Activated CD4-positive, CD25-positive, alpha-beta regulatory T cell (primary cell): Measurements from ENCODE around the gene STUB1.

Experiments
- DNase-seq, 4 experiments: peaks; one replicate each; lab custom pipeline; 2025; lab: John Stamatoyannopoulos, UW

STUB1 gene

GRCh38 chr16:694863-695354 lies 14.7 kb downstream of the STUB1 start:
- peak in 1 of 4 experiments; percentile 26 for DNase-seq

- DNase-seq = peak in 3 of 4 experiments; percentile 51 to 68 (median 65)
Observed at GRCh38 chr16:695355-696089, 15.3 kb downstream of the STUB1 start.

GRCh38 chr16:698911-699671 lies 18.9 kb downstream of the STUB1 start:
- DNase-seq = no peak

- DNase-seq = peak in 2 of 4 experiments; percentile 24 to 30
Observed at GRCh38 chr16:700684-701584, 20.7 kb downstream of the STUB1 start.

- DNase-seq = no peak
Observed at GRCh38 chr16:702341-702740, 22.1 kb downstream of the STUB1 start.

GRCh38 chr16:703406-703805 lies 23.2 kb downstream of the STUB1 start:
- no peak for DNase-seq

- DNase-seq = no peak
Observed at GRCh38 chr16:704047-704446, 23.8 kb downstream of the STUB1 start.

- no peak for DNase-seq
Observed at GRCh38 chr16:704552-705380, 24.6 kb downstream of the STUB1 start.

GRCh38 chr16:705431-706188 lies 25.4 kb downstream of the STUB1 start, which contains the start of gene FBXL16:
Gene FBXL16 (minus strand): TSS chr16:705801. CDS start chr16:697405, 8,396 bp downstream.
- no peak for DNase-seq

GRCh38 chr16:706189-707061 lies 26.2 kb downstream of the STUB1 start:
- no peak for DNase-seq

GRCh38 chr16:707062-707538 lies 26.9 kb downstream of the STUB1 start:
- DNase-seq = no peak

GRCh38 chr16:708019-708418 lies 27.8 kb downstream of the STUB1 start:
- DNase-seq = no peak

GRCh38 chr16:708959-709358 lies 28.7 kb downstream of the STUB1 start:
- DNase-seq = no peak

GRCh38 chr16:709566-710499 lies 29.6 kb downstream of the STUB1 start:
- DNase-seq = no peak

- no peak for DNase-seq
Observed at GRCh38 chr16:710500-711075, 30.4 kb downstream of the STUB1 start.

GRCh38 chr16:711084-711483 lies 30.9 kb downstream of the STUB1 start:
- DNase-seq = no peak

- DNase-seq = peak; percentile 60 to 71 (median 70)
Observed at GRCh38 chr16:711548-712320, 31.5 kb downstream of the STUB1 start.
